NT2/D1 (cell line): Measurements from ENCODE around the gene SRP19.

Experiments used
- SUZ12 ChIP-seq: IDR thresholded peaks from 2 replicates; pipeline ENCODE4 v1.6.1; 2011; ENCODE audit not compliant: insufficient read length, insufficient read depth; ENCODE audit errors: extremely low read depth
- YY1 ChIP-seq: IDR thresholded peaks from 2 replicates; pipeline ENCODE4 v1.6.1; 2011; ENCODE audit not compliant: insufficient read length, insufficient read depth
- ZNF274 ChIP-seq: IDR thresholded peaks from 2 replicates; pipeline ENCODE4 v1.6.1; 2011; ENCODE audit warnings: mild to moderate bottlenecking, low read depth, low read length

DNA sequence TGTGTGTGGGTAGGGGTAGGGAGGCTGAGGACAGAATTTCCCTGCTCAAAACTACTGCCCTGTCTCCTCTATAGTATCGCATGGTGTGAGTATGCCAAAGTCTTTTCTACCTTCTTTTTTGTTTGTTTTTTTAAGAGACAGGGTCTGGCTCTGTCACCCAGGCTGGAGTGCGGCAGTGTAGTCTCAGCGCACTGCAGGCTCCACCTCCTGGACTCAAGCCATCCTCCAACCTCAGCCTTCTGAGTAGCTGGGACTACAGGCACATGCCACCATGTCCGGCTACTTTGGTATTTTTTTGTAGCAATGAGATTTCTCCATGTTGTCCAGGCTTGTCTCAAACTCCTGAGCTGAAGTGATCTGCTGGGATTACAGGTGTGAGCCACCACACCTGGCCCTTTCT is 2.5 kb downstream of the SRP19 start:
- no peak for TF ChIP-seq SUZ12
- TF ChIP-seq YY1, result no peak
- no peak for TF ChIP-seq ZNF274
